HG03342 (cell line): ENCODE measurements around the gene RRP15.

Source experiments
- ATAC-seq: cut with Tn5 transposase; IDR thresholded peaks from one replicate; pipeline ENCODE4 v1.9.1; 2021; ENCODE audit warnings: mild to moderate bottlenecking, moderate library complexity; ENCODE audit not compliant: unreplicated experiment

The RRP15 gene

DNA sequence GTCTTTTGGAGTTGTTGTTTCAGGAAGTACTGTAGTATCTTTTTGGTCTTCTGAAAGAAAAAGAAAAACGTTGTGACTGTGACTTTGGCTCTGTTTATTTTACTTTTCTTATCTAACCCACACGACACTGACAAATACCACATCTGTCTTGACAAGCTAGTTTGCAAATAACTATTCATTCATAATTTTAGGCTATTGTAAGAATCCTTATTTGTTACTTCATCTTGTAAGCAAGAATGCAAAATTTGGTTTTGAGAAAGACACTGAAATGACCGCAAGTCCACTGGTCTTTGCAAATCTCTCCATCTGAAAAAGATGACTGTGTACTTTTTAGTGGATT, 72.8 kb downstream of the RRP15 start:
- ATAC-seq: no peak

DNA sequence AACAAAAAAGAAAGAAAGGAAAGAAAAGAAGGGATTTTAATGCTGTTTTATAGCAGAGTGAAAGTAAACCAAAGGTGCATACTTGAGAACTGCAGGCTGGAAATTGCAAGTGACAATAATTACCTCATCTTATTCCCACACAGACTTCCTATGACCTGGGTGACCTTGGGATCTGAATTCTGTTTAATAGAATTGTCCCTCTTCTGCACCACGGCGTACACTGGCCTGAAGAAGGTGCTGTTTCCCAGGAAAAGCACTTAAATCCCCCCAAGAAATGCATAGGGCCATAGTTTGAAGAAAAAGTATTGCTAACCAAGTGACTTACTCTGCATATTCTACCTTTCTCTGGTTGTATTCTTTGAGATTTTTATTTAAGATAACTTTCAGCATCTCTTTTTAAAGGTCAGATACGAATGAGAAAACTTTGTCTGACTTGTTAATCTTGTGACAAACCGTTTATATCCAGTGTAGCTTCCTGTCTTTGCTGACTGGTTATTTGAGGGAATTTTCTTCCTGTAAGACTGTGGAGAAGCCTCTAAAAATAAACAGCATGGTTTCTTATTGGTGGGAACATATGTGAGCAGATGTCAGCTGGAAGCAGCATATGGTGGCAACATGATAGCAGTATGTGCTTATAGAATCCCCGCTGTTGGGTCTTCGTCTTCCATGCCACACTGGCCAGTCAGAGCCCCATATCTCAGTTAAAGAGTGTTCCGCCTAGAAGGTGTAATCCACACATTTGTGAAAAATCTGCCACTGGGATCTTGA, 76.4 kb downstream of the RRP15 start:
- no peak for ATAC-seq

GRCh38 chr1:218362418-218363076, 77.5 kb downstream of the RRP15 start:
- no peak for ATAC-seq

DNA sequence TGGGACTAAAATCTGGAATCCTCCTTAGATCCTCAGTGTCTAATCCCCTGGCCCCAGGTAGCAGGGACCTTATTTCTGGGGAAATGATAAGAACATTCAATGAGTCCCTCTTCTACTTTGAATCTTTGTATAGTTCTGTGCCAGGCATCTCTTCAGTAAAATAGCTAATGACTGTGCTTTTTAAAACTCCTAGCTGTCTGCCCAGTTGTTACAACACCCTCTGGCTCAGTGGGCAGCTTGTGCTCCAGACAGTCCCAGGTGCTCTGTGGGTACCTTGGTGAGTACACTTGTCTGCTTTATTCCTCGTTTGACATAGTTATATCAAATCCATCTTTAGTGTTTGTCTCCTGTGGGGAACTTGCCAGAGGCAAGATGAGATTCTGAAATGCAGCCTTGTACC, 78.0 kb downstream of the RRP15 start:
- ATAC-seq: no peak

- ATAC-seq: no peak
These were observed 79.1 kb downstream of the RRP15 start for GRCh38 chr1:218364028-218364710.

DNA sequence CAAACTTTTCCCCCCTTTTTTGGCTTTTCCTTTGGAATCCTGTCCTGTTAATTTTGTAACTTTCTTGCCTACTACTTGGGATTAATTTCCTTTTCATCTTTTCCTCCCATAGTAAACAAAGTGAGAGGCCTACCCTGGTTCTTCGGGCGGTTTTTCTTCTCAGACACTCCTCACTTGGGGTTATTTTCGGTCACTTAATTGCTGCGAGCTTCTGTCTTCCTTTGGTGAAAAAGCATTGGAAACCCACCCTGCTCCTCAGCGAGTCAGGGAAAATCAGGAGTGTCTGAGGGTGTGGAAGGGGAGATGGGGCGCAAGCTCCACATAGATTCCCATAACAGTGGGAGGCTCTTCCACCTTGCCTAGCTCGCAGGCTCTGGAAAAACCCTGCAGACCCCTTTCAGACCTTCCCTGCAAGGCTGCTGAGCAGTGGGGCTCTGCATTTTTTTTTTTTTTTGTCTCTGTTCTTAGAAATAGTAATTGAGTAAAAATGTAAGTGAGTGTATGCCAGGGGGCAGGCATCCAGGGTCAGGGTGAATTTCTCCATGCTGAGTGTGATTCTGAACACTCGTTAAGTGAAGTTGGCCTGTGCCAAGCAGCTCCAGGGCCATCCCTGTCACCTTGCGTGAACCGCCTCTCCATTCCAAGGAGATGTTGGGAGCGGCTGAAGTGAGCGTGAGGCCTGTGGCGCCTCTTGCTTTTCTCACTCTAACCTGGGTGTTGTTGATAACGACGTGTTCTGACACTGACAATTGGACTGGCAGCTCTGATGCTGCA, 80.3 kb downstream of the RRP15 start:
- ATAC-seq: no peak

GRCh38 chr1:218366322-218367052, 81.4 kb downstream of the RRP15 start:
- no peak for ATAC-seq

DNA sequence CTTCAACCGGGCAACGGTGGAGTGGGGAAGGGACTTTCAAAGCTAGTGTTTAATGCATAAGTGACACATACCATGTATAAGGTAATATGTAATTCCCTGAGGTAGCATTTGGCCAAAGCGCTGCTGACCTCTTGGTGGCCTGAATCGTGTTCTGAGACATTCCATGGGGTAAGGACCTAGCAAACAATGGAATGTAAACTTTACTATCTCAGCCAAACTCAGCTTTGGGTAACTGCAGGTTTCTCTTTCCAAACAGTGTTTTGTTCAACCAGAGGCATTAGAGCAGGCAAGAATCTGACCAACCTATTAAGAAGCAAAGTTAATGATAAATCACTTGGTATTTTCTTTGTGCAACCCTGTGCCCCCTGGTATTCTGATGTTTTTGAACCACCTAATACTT, 82.0 kb downstream of the RRP15 start:
- no peak for ATAC-seq

- ATAC-seq: no peak
These were observed 83.6 kb downstream of the RRP15 start for GRCh38 chr1:218368686-218369085.

- no peak for ATAC-seq
These were observed 84.8 kb downstream of the RRP15 start for GRCh38 chr1:218369688-218370511.

DNA sequence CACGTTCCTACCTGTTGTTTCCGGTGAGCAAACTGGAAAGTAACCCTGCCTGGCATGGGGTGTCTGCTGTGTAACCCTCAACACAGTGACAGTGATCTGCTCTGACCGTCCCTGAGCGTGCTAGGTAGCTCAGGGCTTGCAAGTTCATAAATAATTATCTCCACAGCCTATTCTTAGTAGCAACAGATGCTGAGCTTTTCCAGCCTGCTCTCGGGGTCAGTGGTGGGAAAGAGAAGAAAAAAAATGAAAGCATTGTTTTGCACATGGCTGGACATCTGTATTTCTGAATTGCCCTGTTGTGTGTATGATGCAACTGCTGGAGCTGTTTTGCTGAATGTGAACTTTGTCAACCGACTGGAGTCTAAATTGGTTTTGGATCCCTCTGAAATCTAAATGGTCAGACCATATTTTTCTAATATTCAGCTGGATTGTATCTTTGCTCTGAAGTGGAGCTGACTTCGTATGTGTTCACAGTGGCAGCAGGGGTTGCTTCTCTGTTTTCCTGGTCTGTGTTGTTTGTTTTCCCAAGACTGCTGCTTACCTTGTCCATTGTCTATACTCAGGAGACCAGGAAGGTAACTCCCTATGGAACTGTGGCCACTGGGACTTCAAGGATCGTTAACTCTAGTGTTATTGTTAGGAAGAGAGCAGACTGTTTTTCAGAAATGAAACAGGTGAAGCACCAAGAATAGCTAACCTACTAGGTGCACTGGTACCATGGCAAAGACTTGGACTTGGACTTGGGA, 87.0 kb downstream of the RRP15 start:
- no peak for ATAC-seq

GRCh38 chr1:218374401-218375353, 89.6 kb downstream of the RRP15 start:
- ATAC-seq: no peak

DNA sequence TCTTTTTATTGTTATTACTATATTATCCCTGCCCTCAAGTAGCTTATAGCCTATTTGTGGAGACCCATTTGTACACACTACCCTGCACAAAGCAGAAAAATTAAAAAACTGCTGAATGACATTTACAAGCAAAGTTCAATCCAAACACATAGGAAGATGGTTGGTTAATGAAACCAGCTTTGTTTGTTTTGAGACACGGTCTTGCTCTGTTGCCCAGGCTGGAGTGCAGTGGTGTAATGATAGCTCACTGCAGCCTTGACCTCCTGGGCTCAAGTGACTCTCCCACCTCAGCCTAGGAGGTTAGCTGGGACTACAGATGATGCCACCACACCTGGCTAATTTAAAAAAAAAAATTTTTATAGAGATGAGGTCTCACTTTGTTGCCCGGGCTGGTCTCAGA, 91.6 kb downstream of the RRP15 start:
- ATAC-seq: peak; percentile 27

DNA sequence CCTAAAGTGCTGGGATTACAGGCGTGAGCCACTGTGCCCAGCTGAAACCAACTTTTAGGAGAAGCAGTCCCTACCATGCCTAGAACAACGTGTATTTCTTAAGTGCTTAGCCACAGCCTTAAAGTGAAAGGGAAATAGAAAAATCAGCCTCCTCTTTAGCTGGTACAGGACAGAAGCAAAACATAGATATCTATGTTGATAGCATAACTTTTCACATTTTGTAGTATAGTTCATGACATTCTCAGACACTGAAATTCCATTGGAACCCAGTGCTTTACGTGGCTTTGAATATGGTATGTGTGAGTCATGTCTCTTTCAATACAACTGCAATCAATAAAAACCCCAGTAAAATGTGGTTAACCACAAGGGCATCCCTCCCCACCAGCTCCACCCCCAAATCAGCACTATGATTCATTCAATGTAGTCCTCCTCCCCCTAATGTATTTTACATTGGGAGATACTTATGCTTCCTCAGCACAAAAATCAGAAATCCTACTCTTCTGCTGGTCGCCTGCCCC, 92.1 kb downstream of the RRP15 start:
- ATAC-seq: peak; percentile 78

DNA sequence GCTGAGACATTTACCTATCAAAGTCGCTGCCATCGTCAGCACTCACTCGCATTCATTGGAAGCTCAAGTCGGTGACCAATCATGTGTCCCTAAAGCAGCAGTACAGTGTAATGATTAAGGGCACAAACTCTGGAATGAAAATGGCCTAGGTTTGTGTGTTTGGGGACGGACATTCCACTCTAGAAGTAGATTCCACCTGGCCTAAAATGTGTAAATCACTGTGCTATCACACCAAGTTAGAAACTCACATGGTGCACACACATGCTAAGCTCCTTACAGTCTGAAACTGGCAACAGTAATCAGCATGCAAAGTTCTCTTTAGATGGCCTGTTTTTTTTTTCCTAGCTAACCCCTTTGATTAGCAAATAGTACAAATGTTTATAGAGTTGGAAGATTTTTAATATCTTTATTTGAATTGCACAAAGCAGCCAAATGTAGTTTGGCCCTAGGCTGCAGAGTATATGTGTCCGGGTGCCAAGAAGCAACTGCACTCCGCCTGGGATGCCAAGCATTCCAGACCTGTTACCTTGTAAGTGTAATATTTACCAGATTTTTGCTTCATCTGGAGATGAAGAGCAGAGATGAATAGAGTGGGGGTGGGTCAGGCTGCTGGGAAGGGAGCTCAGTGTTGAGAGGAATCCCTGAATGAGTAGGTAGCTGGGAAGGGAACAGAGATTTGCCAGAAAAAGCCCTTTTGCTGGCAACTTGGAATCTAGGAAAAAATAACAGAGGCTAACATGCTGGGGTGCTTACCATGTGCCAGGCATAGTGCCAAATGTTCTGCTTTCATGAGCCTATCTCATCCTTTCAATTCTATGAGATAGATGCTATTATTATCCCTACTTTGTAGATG, 95.3 kb downstream of the RRP15 start:
- ATAC-seq: no peak

DNA sequence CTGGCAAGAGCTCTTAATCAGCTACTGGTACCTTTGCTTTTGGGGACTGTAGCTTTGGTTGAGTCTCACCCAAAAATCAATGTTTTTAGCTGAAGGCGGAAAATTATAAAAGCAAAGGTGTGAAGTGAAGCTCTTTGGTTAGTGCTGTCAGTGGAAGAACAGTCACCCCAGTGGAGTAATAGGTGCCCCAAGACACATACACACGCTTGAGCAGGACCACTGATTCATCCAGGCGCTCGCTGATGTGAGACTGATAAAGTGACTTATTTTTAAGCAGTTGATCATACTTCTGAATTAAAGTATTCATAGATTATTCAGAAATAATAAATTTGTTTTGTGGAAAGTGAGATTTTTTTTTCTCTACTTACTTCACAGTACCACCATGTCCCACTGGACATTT, 97.2 kb downstream of the RRP15 start:
- no peak for ATAC-seq

DNA sequence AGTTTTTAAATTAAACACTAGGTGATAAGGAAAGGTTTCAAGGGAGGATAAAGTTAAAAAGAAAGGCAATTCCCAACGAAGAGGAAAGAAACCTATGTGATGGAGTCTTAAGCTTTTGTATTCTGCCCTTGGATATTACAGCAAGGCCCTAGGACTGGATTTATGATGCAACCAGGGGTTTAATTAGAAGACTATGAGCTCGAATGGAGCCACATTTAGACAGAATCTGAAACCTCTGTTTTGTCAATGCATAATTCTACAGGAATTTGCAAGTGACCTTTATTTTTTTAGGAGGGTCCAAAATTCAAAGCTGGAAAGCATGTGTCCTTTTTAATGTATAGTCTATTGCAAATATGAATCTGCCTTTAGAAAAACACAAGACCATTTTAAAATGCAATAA, 98.0 kb downstream of the RRP15 start:
- no peak for ATAC-seq
